ENCODE results near the gene RAB7A. TPM values are rescaled to one million over a fixed set of nuclear protein-coding genes. Genes with fewer than 3 reads are reported as not detected.

RAB7A gene
- total and polyA plus RNA-seq, 8 donors, result 43.6 to 112 (median 68.7) TPM

GRCh38 chr3:128849911-128850455 lies 124.0 kb downstream of the RAB7A start:
- Histone ChIP-seq H3K27me3 (no peaks in the 10 kb centered on the region), H3K27ac (no peak overlapping the region), H3K4me1 (peaks cover 0 to 5% (median 0%) of the 10 kb centered on the region in 3 donors), H3K36me3 (no peaks in the 10 kb centered on the region), H3K9me3 (no peaks in the 10 kb centered on the region), H3K4me3 (no peak overlapping the region)
- WGBS, 2 donors, result 53 to 61% methylated on average over 11 of the region's 11 CpGs
- DNase-seq (no peak), FAIRE-seq (no peak), ATAC-seq (no peak)
- intact Hi-C loops (cut with DNase I), result no loop called here
- no peak for TF ChIP-seq CTCF (IDR thresholded peaks at IDR 0.05)

- H3K4me3 ChIP-seq, result no peak overlapping the region
- ATAC-seq, result no peak
- H3K27ac ChIP-seq, result no peak overlapping the region
- no peaks in the 10 kb centered on the region for H3K27me3 ChIP-seq
- intact Hi-C loops (cut with DNase I), result no loop called here
- H3K36me3 ChIP-seq, result no peaks in the 10 kb centered on the region
- H3K4me1 ChIP-seq, result peaks cover 0 to 1% (median 0%) of the 10 kb centered on the region in 3 donors
- DNase-seq, result no peak
- no peak for FAIRE-seq
- TF ChIP-seq CTCF (IDR thresholded peaks at IDR 0.05), result no peak
- WGBS, 2 donors, result 77 to 88% methylated on average over 9 of the region's 9 CpGs
- H3K9me3 ChIP-seq, result no peaks in the 10 kb centered on the region
Measured at GRCh38 chr3:128850544-128850943, 124.6 kb downstream of the RAB7A start.

- DNase-seq (no peak), FAIRE-seq (no peak), ATAC-seq (no peak)
- H3K36me3 ChIP-seq, result no peaks in the 10 kb centered on the region
- intact Hi-C loops (cut with DNase I), result no loop called here
- 49 to 85% methylated on average over 4 of the region's 4 CpGs for WGBS, 2 donors
- no peaks in the 10 kb centered on the region for H3K9me3 ChIP-seq
- no peak for TF ChIP-seq CTCF (IDR thresholded peaks at IDR 0.05)
- no peak overlapping the region for H3K27ac ChIP-seq
- no peaks in the 10 kb centered on the region for H3K27me3 ChIP-seq
- no peak overlapping the region for H3K4me3 ChIP-seq
- H3K4me1 ChIP-seq, result no peaks in the 10 kb centered on the region
Measured at GRCh38 chr3:128851601-128852000, 125.6 kb downstream of the RAB7A start.

- DNase-seq (no peak), FAIRE-seq (no peak), ATAC-seq (no peak)
- H3K4me1 ChIP-seq, result no peaks in the 10 kb centered on the region
- H3K27me3 ChIP-seq, result no peaks in the 10 kb centered on the region
- H3K4me3 ChIP-seq, result no peak overlapping the region
- intact Hi-C loops (cut with DNase I), result no loop called here
- 87 to 90% methylated on average over 5 of the region's 5 CpGs for WGBS, 2 donors
- no peaks in the 10 kb centered on the region for H3K9me3 ChIP-seq
- no peaks in the 10 kb centered on the region for H3K36me3 ChIP-seq
- TF ChIP-seq CTCF (IDR thresholded peaks at IDR 0.05), result no peak
- no peak overlapping the region for H3K27ac ChIP-seq
Measured at GRCh38 chr3:128853826-128854225, 127.8 kb downstream of the RAB7A start.

GRCh38 chr3:128854475-128854874 lies 128.5 kb downstream of the RAB7A start:
- no peaks in the 10 kb centered on the region for H3K4me1 ChIP-seq
- H3K27me3 ChIP-seq, result no peaks in the 10 kb centered on the region
- DNase-seq (no peak), FAIRE-seq (no peak), ATAC-seq (no peak)
- no peaks in the 10 kb centered on the region for H3K36me3 ChIP-seq
- intact Hi-C loops (cut with DNase I), result no loop called here
- H3K9me3 ChIP-seq, result no peaks in the 10 kb centered on the region
- no peak overlapping the region for H3K4me3 ChIP-seq
- H3K27ac ChIP-seq, result no peak overlapping the region
- no peak for TF ChIP-seq CTCF (IDR thresholded peaks at IDR 0.05)
- 86 to 90% methylated on average over 3 of the region's 3 CpGs for WGBS, 2 donors

Data from pancreas (tissue), 10 donors.